ENCODE data around the gene OSBP.

- no peak for TF ChIP-seq CTCF (IDR thresholded peaks at IDR 0.05)
- TF ChIP-seq POLR2A (IDR thresholded peaks at IDR 0.05) = no peak
- TF ChIP-seq EP300 (IDR thresholded peaks at IDR 0.05) = no peak
Measured at GRCh38 chr11:59600636-59601035, 14.9 kb downstream of the OSBP start.

Measured in stomach (tissue), 4 donors.